Smooth muscle cell (in vitro differentiated cells): ENCODE measurements around the gene STK36. TPM values are rescaled to one million over a fixed set of nuclear protein-coding genes. Genes with fewer than 3 reads are reported as not detected.

ENCODE experiments used
- DNase-seq: peaks from one replicate; lab custom pipeline; 2025; ENCODE audit not compliant: unreplicated experiment; lab: John Stamatoyannopoulos, UW
- H2AFZ ChIP-seq: fragments of 200-600 bp; sonication (generic); 2 replicates; pipeline ENCODE4 v1.6.0; 2016; ENCODE audit warnings: antibody characterized with exemption, low read depth, mild to moderate bottlenecking
- H3F3A ChIP-seq: fragments of 200-600 bp; sonication (generic); 2 replicates; pipeline ENCODE4 v1.6.0; 2017; ENCODE audit warnings: antibody characterized with exemption, low read depth
- H3K27ac ChIP-seq: fragments of 200-600 bp; sonication (generic); 2 replicates; pipeline ENCODE4 v1.5.1; 2016; ENCODE audit warnings: low read depth, mild to moderate bottlenecking
- H3K27me3 ChIP-seq: fragments of 200-600 bp; sonication (generic); 2 replicates; pipeline ENCODE4 v1.6.1; 2016; ENCODE audit warnings: low read depth, mild to moderate bottlenecking
- H3K36me3 ChIP-seq: fragments of 200-600 bp; sonication (generic); 2 replicates; pipeline ENCODE4 v1.5.1; 2016; ENCODE audit warnings: low read depth
- H3K4me1 ChIP-seq: fragments of 200-600 bp; sonication (generic); 2 replicates; pipeline ENCODE4 v1.5.1; 2016; ENCODE audit warnings: low read depth
- H3K4me2 ChIP-seq: fragments of 200-600 bp; sonication (generic); 2 replicates; pipeline ENCODE4 v1.6.0; 2016; ENCODE audit warnings: mild to moderate bottlenecking
- H3K4me3 ChIP-seq: fragments of 200-600 bp; sonication (generic); 2 replicates; pipeline ENCODE4 v1.5.1; 2016; ENCODE audit warnings: mild to moderate bottlenecking
- H3K79me2 ChIP-seq: fragments of 200-600 bp; sonication (generic); 2 replicates; pipeline ENCODE4 v1.6.0; 2016; ENCODE audit warnings: low read depth, mild to moderate bottlenecking
- H3K9ac ChIP-seq: fragments of 200-600 bp; sonication (generic); 2 replicates; pipeline ENCODE4 v1.6.0; 2016; ENCODE audit warnings: low read depth
- H3K9me3 ChIP-seq: fragments of 200-600 bp; sonication (generic); replicated peaks from 2 replicates; pipeline ENCODE4 v1.5.1; 2016; ENCODE audit warnings: low read depth
- H4K20me1 ChIP-seq: fragments of 200-600 bp; sonication (generic); 2 replicates; pipeline ENCODE4 v1.6.0; 2016; ENCODE audit warnings: low read depth
- WGBS: methylation state at CpG from one replicate; pipeline ENCODE4 v1.1.7; 2016; ENCODE audit warnings: low lambda C conversion rate; 5-methylcytosine and 5-hydroxymethylcytosine counted together
- polyA plus RNA-seq: library from polyadenylated mRNA; unstranded; fragments of >200 nt; fragmentation: Nextera tagmentation; extraction: Ambion mirVana; gene quantifications from 2 replicates; pipeline ENCODE4 v1.2.1, GENCODE V29; 2016
- total RNA-seq: library from RNA; depleted of rRNA; stranded (reverse); fragments of >200 nt; gene quantifications from 2 replicates; pipeline ENCODE4 v1.2.3, GENCODE V29; 2014
- TF ChIP-seq, protein P1 (sequence below): fragments of 200-600 bp; sonication (generic); IDR thresholded peaks from 2 replicates; pipeline ENCODE4 v1.5.1; 2017; ENCODE audit warnings: borderline replicate concordance, mild to moderate bottlenecking, antibody characterized with exemption; ENCODE audit not compliant: insufficient read depth, poor library complexity, severe bottlenecking

The STK36 gene
- total and polyA plus RNA-seq, 2 experiments from 2014 or later: 18.8 to 22.7 TPM

DNA sequence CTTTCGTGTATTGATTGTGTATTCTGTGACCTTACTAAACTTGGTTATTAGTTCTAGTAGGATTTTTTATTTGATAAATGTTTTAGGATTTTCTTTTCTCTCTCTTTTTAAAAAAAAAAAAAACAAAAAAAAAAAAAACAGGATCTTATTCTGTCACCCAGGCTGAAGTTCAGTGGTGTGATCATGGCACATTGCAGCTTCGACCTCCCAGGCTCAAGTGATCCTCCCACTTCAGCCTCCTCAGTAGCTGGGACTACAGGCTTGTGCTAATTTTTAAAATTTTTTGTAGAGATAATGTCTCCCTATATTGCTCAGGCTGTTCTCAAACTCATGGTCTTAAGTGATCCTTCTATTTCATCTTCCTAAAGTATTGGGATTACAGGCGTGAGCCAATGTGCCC is 57.8 kb downstream of the STK36 start:
- Histone ChIP-seq H3K9ac (no peak overlapping the region), H3K9me3 (peaks cover 10% of the 10 kb centered on the region), H3K27ac (no peak overlapping the region), H3K4me1 (peaks cover 12% of the 10 kb centered on the region), H4K20me1 (no peaks in the 10 kb centered on the region), H3F3A (peaks cover 23% of the 10 kb centered on the region), H2AFZ (no peak overlapping the region), H3K79me2 (peaks cover 64% of the 10 kb centered on the region), H3K4me3 (no peak overlapping the region), H3K36me3 (no peaks in the 10 kb centered on the region), H3K27me3 (no peaks in the 10 kb centered on the region), H3K4me2 (no peak overlapping the region)
- no peak for DNase-seq
- WGBS: 99% methylated on average over 3 of the region's 3 CpGs
- TF ChIP-seq, protein P1, sequence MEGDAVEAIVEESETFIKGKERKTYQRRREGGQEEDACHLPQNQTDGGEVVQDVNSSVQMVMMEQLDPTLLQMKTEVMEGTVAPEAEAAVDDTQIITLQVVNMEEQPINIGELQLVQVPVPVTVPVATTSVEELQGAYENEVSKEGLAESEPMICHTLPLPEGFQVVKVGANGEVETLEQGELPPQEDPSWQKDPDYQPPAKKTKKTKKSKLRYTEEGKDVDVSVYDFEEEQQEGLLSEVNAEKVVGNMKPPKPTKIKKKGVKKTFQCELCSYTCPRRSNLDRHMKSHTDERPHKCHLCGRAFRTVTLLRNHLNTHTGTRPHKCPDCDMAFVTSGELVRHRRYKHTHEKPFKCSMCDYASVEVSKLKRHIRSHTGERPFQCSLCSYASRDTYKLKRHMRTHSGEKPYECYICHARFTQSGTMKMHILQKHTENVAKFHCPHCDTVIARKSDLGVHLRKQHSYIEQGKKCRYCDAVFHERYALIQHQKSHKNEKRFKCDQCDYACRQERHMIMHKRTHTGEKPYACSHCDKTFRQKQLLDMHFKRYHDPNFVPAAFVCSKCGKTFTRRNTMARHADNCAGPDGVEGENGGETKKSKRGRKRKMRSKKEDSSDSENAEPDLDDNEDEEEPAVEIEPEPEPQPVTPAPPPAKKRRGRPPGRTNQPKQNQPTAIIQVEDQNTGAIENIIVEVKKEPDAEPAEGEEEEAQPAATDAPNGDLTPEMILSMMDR: no peak

- Histone ChIP-seq H3K4me3 (no peak overlapping the region), H3K36me3 (no peaks in the 10 kb centered on the region), H3K9ac (peak overlapping the region; percentile 56), H3K9me3 (no peaks in the 10 kb centered on the region), H3K4me2 (peak overlapping the region; percentile 69), H2AFZ (no peak overlapping the region), H3K4me1 (peaks cover 12% of the 10 kb centered on the region), H3F3A (peaks cover 23% of the 10 kb centered on the region), H3K79me2 (peaks cover 49% of the 10 kb centered on the region), H3K27me3 (no peaks in the 10 kb centered on the region), H4K20me1 (peaks cover 13% of the 10 kb centered on the region), H3K27ac (peak overlapping the region; percentile 94)
- WGBS: 96% methylated on average over 5 of the region's 5 CpGs
- TF ChIP-seq, protein P1: no peak
- no peak for DNase-seq
These were observed 60.3 kb downstream of the STK36 start for GRCh38 chr2:218732052-218732760.

DNA sequence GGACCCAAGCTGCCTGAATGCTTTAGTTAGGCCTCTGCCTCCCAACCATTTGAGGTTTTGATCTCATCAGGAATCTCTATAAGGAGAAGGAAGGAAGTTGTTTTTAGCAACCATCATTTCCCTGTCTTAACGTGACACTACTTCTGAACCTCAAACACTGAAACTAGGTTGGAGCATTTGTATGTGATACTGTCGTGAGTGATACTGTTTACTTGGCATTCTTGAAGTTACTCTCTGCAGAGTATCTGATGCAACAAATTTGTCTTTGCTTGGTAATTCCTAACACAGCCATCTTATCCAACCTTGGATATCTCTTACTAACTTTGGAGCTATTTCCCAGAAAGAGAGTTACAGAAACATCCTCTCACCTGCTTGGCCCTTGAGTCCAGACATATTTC is 60.9 kb downstream of the STK36 start:
- peak overlapping the region; percentile 56 for H3K9ac ChIP-seq

More for the DNA sequence above, 60.9 kb downstream of the STK36 start:
- 44% methylated on average over 2 of the region's 2 CpGs for WGBS
- H3K27ac ChIP-seq: peak overlapping the region; percentile 94
- TF ChIP-seq, protein P1: no peak
- peak overlapping the region; percentile 69 for H3K4me2 ChIP-seq
- H3F3A ChIP-seq: peaks cover 23% of the 10 kb centered on the region
- no peak overlapping the region for H3K4me3 ChIP-seq
- peaks cover 13% of the 10 kb centered on the region for H4K20me1 ChIP-seq
- H3K4me1 ChIP-seq: peaks cover 12% of the 10 kb centered on the region
- DNase-seq: no peak
- H2AFZ ChIP-seq: no peak overlapping the region
- peaks cover 44% of the 10 kb centered on the region for H3K79me2 ChIP-seq
- no peaks in the 10 kb centered on the region for H3K9me3 ChIP-seq
- no peaks in the 10 kb centered on the region for H3K27me3 ChIP-seq
- H3K36me3 ChIP-seq: no peaks in the 10 kb centered on the region
